Bronchial epithelial cell (primary cell): ENCODE measurements around the gene FAM149B1. TPM values are rescaled to one million over a fixed set of nuclear protein-coding genes. Genes with fewer than 3 reads are reported as not detected.
"Not testable (repeated sequence)": the region's sequence is repeated elsewhere in the genome, so short reads cannot be mapped to it uniquely, and the experiment has no call there.

ENCODE experiments used
- DNase-seq: peaks from one replicate; pipeline ENCODE4 v3.0.0-alpha.2; 2010; ENCODE audit warnings: low read depth
- FAIRE-seq: peaks from 2 replicates; lab custom pipeline; 2011; peaks lifted over from hg19 to GRCh38; lab: Jason Lieb, UNC
- H3K27me3 ChIP-seq: 2 replicates; pipeline ENCODE4 v1.5.1; 2011; ENCODE audit warnings: low read length; ENCODE audit not compliant: control insufficient read depth, insufficient read depth
- H3K36me3 ChIP-seq: 2 replicates; pipeline ENCODE4 v1.5.1; 2011; ENCODE audit warnings: low read length; ENCODE audit not compliant: control insufficient read depth, insufficient read depth
- H3K4me3 ChIP-seq: 2 replicates; pipeline ENCODE4 v1.5.1; 2011; ENCODE audit warnings: mild to moderate bottlenecking, low read depth, low read length, control low read depth
- CTCF ChIP-seq: IDR thresholded peaks from 2 replicates; pipeline ENCODE4 v1.5.1; 2011; ENCODE audit warnings: mild to moderate bottlenecking, moderate library complexity, low read length, control low read depth, inconsistent platforms; ENCODE audit not compliant: insufficient read depth, severe bottlenecking
- total RNA-seq: library from RNA; depleted of rRNA; stranded (reverse); fragments of >200 nt; gene quantifications from 2 replicates; pipeline ENCODE4 v1.2.1, GENCODE V29; 2014

The FAM149B1 gene
- total RNA-seq, 1 donor from 2014 or later: 17.6 TPM

GRCh38 chr10:73131913-73132686, 35.8 kb upstream of the FAM149B1 start:
- Histone ChIP-seq H3K4me3 (no peak overlapping the region), H3K36me3 (peaks cover 9% of the 10 kb centered on the region), H3K27me3 (no peaks in the 10 kb centered on the region)
- no peak for DNase-seq
- no peak for FAIRE-seq
- TF ChIP-seq CTCF: no peak

- no peak overlapping the region for H3K4me3 ChIP-seq
- no peak for TF ChIP-seq CTCF
- no peaks in the 10 kb centered on the region for H3K27me3 ChIP-seq
- no peak for DNase-seq
- FAIRE-seq: no peak
- peaks cover 11% of the 10 kb centered on the region for H3K36me3 ChIP-seq
Observed at GRCh38 chr10:73134727-73135126, 33.2 kb upstream of the FAM149B1 start.

- Histone ChIP-seq H3K4me3 (no peak overlapping the region), H3K27me3 (no peaks in the 10 kb centered on the region), H3K36me3 (peaks cover 10% of the 10 kb centered on the region)
- DNase-seq (peak; percentile 23), FAIRE-seq (no peak)
- TF ChIP-seq CTCF: no peak
Observed at GRCh38 chr10:73136627-73137026, 31.3 kb upstream of the FAM149B1 start.

GRCh38 chr10:73139251-73139650, 28.7 kb upstream of the FAM149B1 start:
- no peak for TF ChIP-seq CTCF
- Histone ChIP-seq H3K36me3 (peaks cover 8% of the 10 kb centered on the region), H3K27me3 (no peaks in the 10 kb centered on the region), H3K4me3 (no peak overlapping the region)
- no peak for DNase-seq
- FAIRE-seq: no peak

- FAIRE-seq (no peak), DNase-seq (no peak)
- no peak overlapping the region for H3K4me3 ChIP-seq
- TF ChIP-seq CTCF: no peak
- no peaks in the 10 kb centered on the region for H3K27me3 ChIP-seq
- H3K36me3 ChIP-seq: peaks cover 4% of the 10 kb centered on the region
Observed at GRCh38 chr10:73141603-73142002, 26.3 kb upstream of the FAM149B1 start.

GRCh38 chr10:73150633-73151413, 17.1 kb upstream of the FAM149B1 start:
- H3K36me3 ChIP-seq, H3K4me3 ChIP-seq, DNase-seq, H3K27me3 ChIP-seq, FAIRE-seq: not testable (repeated sequence)
